MM.1S (cell line): Measurements from ENCODE around the gene PDCD10.

Experiments used
- EZH2 ChIP-seq: fragments of 300-600 bp; sonication (generic); optimal IDR thresholded peaks from 2 replicates; pipeline ENCODE3; 2017; ENCODE audit warnings: low read depth, mild to moderate bottlenecking, antibody characterized with exemption, low read length, mixed read lengths
- TF ChIP-seq, protein P1 (sequence below): fragments of 300-600 bp; sonication (generic); IDR thresholded peaks from 2 replicates; pipeline ENCODE4 v1.5.1; 2016; ENCODE audit warnings: antibody characterized with exemption, low read length, mixed read lengths

DNA sequence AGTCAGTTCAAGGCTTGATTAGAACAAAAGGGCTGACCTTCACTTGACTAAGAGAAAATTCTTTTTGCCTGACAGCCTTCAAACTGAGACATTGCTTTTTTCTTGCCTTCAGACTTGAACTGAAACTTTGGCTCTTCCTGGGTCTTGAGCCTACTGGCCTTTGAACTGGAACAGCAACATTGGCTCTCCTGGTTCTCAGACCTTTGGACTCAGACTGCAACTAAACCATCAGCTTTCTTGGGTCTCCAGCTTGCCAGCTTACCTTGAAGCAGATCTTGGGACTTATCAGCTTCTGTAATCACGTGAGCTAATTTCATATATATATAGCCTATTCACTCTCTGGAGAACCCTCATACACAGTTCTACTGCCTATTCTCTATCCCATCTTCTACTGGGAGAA lies 61.5 kb downstream of the PDCD10 start:
- TF ChIP-seq, protein P1, sequence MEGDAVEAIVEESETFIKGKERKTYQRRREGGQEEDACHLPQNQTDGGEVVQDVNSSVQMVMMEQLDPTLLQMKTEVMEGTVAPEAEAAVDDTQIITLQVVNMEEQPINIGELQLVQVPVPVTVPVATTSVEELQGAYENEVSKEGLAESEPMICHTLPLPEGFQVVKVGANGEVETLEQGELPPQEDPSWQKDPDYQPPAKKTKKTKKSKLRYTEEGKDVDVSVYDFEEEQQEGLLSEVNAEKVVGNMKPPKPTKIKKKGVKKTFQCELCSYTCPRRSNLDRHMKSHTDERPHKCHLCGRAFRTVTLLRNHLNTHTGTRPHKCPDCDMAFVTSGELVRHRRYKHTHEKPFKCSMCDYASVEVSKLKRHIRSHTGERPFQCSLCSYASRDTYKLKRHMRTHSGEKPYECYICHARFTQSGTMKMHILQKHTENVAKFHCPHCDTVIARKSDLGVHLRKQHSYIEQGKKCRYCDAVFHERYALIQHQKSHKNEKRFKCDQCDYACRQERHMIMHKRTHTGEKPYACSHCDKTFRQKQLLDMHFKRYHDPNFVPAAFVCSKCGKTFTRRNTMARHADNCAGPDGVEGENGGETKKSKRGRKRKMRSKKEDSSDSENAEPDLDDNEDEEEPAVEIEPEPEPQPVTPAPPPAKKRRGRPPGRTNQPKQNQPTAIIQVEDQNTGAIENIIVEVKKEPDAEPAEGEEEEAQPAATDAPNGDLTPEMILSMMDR = no peak
- no peak for TF ChIP-seq EZH2
